Measurements from ENCODE around the gene HOXA4.

Gene HOXA4

GRCh38 chr7:27155816-27156507 lies 25.4 kb upstream of the HOXA4 start:
- peaks cover 100% of the 10 kb centered on the region for H3K27me3 ChIP-seq
- TF ChIP-seq CTCF (IDR thresholded peaks at IDR 0.05; ENCODE audit: low read depth, low read length) = no peak
- peak; percentile 6 for DNase-seq
- no peaks in the 10 kb centered on the region for H3K36me3 ChIP-seq
- peak overlapping the region; percentile 20; the same call in 1 of the 2 replicates for H3K4me3 ChIP-seq (ENCODE audit: low read depth, low read length)
- H3K4me1 ChIP-seq = no peaks in the 10 kb centered on the region
- H3K9me3 ChIP-seq = no peaks in the 10 kb centered on the region

- H3K27me3 ChIP-seq = peaks cover 100% of the 10 kb centered on the region
- peak; percentile 17 for DNase-seq
- no peaks in the 10 kb centered on the region for H3K4me1 ChIP-seq
- H3K36me3 ChIP-seq = no peaks in the 10 kb centered on the region
- no peak for TF ChIP-seq CTCF (IDR thresholded peaks at IDR 0.05; ENCODE audit: low read depth, low read length)
- H3K4me3 ChIP-seq (ENCODE audit: low read depth, low read length) = no peak overlapping the region
- no peaks in the 10 kb centered on the region for H3K9me3 ChIP-seq
Observed at GRCh38 chr7:27154901-27155815, 24.6 kb upstream of the HOXA4 start.

- Histone ChIP-seq H3K36me3 (no peaks in the 10 kb centered on the region), H3K4me3 (ENCODE audit: low read depth, low read length) (no peak overlapping the region), H3K4me1 (no peaks in the 10 kb centered on the region), H3K27me3 (peaks cover 100% of the 10 kb centered on the region), H3K9me3 (no peaks in the 10 kb centered on the region)
- no peak for DNase-seq
- TF ChIP-seq CTCF (IDR thresholded peaks at IDR 0.05; ENCODE audit: low read depth, low read length) = no peak
Observed at GRCh38 chr7:27154369-27154768, 23.8 kb upstream of the HOXA4 start.

- Histone ChIP-seq H3K4me1 (no peaks in the 10 kb centered on the region), H3K4me3 (ENCODE audit: low read depth, low read length) (no peak overlapping the region), H3K9me3 (no peaks in the 10 kb centered on the region), H3K36me3 (no peaks in the 10 kb centered on the region), H3K27me3 (peaks cover 100% of the 10 kb centered on the region)
- no peak for TF ChIP-seq CTCF (IDR thresholded peaks at IDR 0.05; ENCODE audit: low read depth, low read length)
- no peak for DNase-seq
Observed at GRCh38 chr7:27153526-27153925, 23.0 kb upstream of the HOXA4 start.

- Histone ChIP-seq H3K9me3 (no peaks in the 10 kb centered on the region), H3K4me1 (no peaks in the 10 kb centered on the region), H3K27me3 (peaks cover 100% of the 10 kb centered on the region), H3K36me3 (no peaks in the 10 kb centered on the region), H3K4me3 (ENCODE audit: low read depth, low read length) (no peak overlapping the region)
- TF ChIP-seq CTCF (IDR thresholded peaks at IDR 0.05; ENCODE audit: low read depth, low read length) = no peak
- peak; percentile 3 for DNase-seq
Observed at GRCh38 chr7:27152816-27153442, 22.4 kb upstream of the HOXA4 start.
